Measurements from ENCODE around the gene ELMO1. TPM values are rescaled to one million over a fixed set of nuclear protein-coding genes. Genes with fewer than 3 reads are reported as not detected.

ELMO1 gene
- total RNA-seq, 1 donor from 2014 or later: 21.2 TPM

GRCh38 chr7:37322831-37323230 lies 125.8 kb downstream of the ELMO1 start:
- no peak for DNase-seq (ENCODE audit: low spot score)
- no peak for ATAC-seq

GRCh38 chr7:37320848-37321468 lies 127.7 kb downstream of the ELMO1 start:
- ATAC-seq (peak; percentile 81), DNase-seq (ENCODE audit: low spot score) (no peak)

- no peak for ATAC-seq
- no peak for DNase-seq (ENCODE audit: low spot score)
These were observed 128.4 kb downstream of the ELMO1 start for GRCh38 chr7:37320140-37320847.

- DNase-seq (ENCODE audit: low spot score) (no peak), ATAC-seq (no peak)
These were observed 130.1 kb downstream of the ELMO1 start for GRCh38 chr7:37318541-37318940.

GRCh38 chr7:37315772-37316715 lies 132.6 kb downstream of the ELMO1 start:
- ATAC-seq: no peak
- no peak for DNase-seq (ENCODE audit: low spot score)

- DNase-seq (ENCODE audit: low spot score) (no peak), ATAC-seq (no peak)
These were observed 136.1 kb downstream of the ELMO1 start for GRCh38 chr7:37312608-37313007.

GRCh38 chr7:37311355-37311754 lies 137.3 kb downstream of the ELMO1 start:
- ATAC-seq (peak; percentile 24), DNase-seq (ENCODE audit: low spot score) (no peak)

GRCh38 chr7:37310327-37311080 lies 138.2 kb downstream of the ELMO1 start:
- DNase-seq (ENCODE audit: low spot score): no peak
- no peak for ATAC-seq

- DNase-seq (ENCODE audit: low spot score): no peak
- no peak for ATAC-seq
These were observed 139.2 kb downstream of the ELMO1 start for GRCh38 chr7:37309493-37309892.

GRCh38 chr7:37304921-37305320 lies 143.7 kb downstream of the ELMO1 start:
- DNase-seq (ENCODE audit: low spot score): no peak
- no peak for ATAC-seq

- no peak for ATAC-seq
These were observed 151.1 kb downstream of the ELMO1 start for GRCh38 chr7:37297546-37297945.

GRCh38 chr7:37295401-37295800 lies 153.3 kb downstream of the ELMO1 start:
- ATAC-seq: no peak

More at GRCh38 chr7:37297546-37297945, 151.1 kb downstream of the ELMO1 start:
- DNase-seq (ENCODE audit: low spot score): no peak

GRCh38 chr7:37290731-37291130 lies 157.9 kb downstream of the ELMO1 start:
- no peak for DNase-seq (ENCODE audit: low spot score)
- ATAC-seq: no peak

More at GRCh38 chr7:37295401-37295800, 153.3 kb downstream of the ELMO1 start:
- DNase-seq (ENCODE audit: low spot score): no peak

GRCh38 chr7:37289781-37290180 lies 158.9 kb downstream of the ELMO1 start:
- ATAC-seq (no peak), DNase-seq (ENCODE audit: low spot score) (no peak)

GRCh38 chr7:37289367-37289766 lies 159.3 kb downstream of the ELMO1 start:
- ATAC-seq (no peak), DNase-seq (ENCODE audit: low spot score) (no peak)

- ATAC-seq (peak; percentile 59), DNase-seq (ENCODE audit: low spot score) (no peak)
These were observed 161.4 kb downstream of the ELMO1 start for GRCh38 chr7:37287131-37287855.

- no peak for ATAC-seq
- no peak for DNase-seq (ENCODE audit: low spot score)
These were observed 162.2 kb downstream of the ELMO1 start for GRCh38 chr7:37286454-37286832.

GRCh38 chr7:37285706-37286453 lies 162.8 kb downstream of the ELMO1 start:
- ATAC-seq (peak; percentile 21), DNase-seq (ENCODE audit: low spot score) (no peak)

GRCh38 chr7:37284805-37285231 lies 163.8 kb downstream of the ELMO1 start:
- peak; percentile 78 for DNase-seq (ENCODE audit: low spot score)
- ATAC-seq: peak; percentile 94

Measured in left lobe of liver (tissue), 2 donors.